HG03571 (cell line): ENCODE data around the gene PTP4A2.

Experiments used
- ATAC-seq: cut with Tn5 transposase; IDR thresholded peaks from one replicate; pipeline ENCODE4 v1.9.1; 2021; ENCODE audit not compliant: unreplicated experiment

Gene PTP4A2

GRCh38 chr1:31866450-31867032 lies 71.6 kb downstream of the PTP4A2 start:
- no peak for ATAC-seq

GRCh38 chr1:31865728-31866449 lies 72.3 kb downstream of the PTP4A2 start:
- ATAC-seq = no peak

GRCh38 chr1:31862071-31862470 lies 76.1 kb downstream of the PTP4A2 start:
- ATAC-seq = no peak

GRCh38 chr1:31861346-31861745 lies 76.8 kb downstream of the PTP4A2 start:
- no peak for ATAC-seq

- ATAC-seq = no peak
Observed at GRCh38 chr1:31860581-31860980, 77.6 kb downstream of the PTP4A2 start.

GRCh38 chr1:31859719-31860118 lies 78.4 kb downstream of the PTP4A2 start:
- ATAC-seq = no peak

- no peak for ATAC-seq
Observed at GRCh38 chr1:31859044-31859443, 79.1 kb downstream of the PTP4A2 start.

GRCh38 chr1:31857863-31858262 lies 80.3 kb downstream of the PTP4A2 start:
- ATAC-seq = no peak
